Erythroblast (primary cell): ENCODE data around the gene DHRS9.

Source experiments
- GATA1 ChIP-seq: IDR thresholded peaks from 2 replicates; pipeline ENCODE4 v1.6.1; 2011; ENCODE audit warnings: low read depth, mild to moderate bottlenecking, control low read depth, low read length, moderate library complexity
- POLR2A ChIP-seq: IDR thresholded peaks from 2 replicates; pipeline ENCODE4 v1.6.1; 2011; ENCODE audit warnings: mild to moderate bottlenecking, low read length

DNA sequence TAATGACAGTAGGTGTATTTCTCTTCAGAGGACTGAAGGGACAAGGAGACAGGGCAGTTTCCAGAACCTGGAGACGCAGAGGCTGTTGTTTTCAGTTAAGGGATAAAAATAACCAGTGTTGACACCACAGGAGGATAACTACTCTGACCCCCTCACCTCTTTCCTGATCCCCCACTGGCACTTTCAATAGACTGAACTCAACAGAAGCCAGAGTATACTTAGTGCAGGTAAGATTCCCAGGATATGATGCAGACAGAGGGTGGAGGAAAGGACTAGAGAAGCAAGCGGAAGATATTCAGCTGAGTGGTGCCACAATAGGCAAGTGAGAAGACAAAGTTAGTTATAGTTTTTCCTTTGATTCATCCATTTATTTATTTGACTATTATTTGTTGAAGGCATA lies 19.8 kb downstream of the DHRS9 start:
- no peak for TF ChIP-seq POLR2A
- TF ChIP-seq GATA1 = no peak
